Activated CD8-positive, alpha-beta memory T cell treated with anti-CD3 and anti-CD28 coated beads, Interleukin-2, amount 10 ng/mL, durations not matched to agents 7 days and 5 days (primary cell): Measurements from ENCODE around the gene MRGPRG. TPM values are rescaled to one million over a fixed set of nuclear protein-coding genes. Genes with fewer than 3 reads are reported as not detected.

Experiments used
- ATAC-seq: fragments of 150-1000 bp; cut with Tn5 transposase; one replicate; pipeline ENCODE4 v1.10.0; 2021; ENCODE audit warnings: moderate library complexity
- CTCF ChIA-PET: fragments of 350-600 bp; sonication (Branson Sonifier 250); formaldehyde crosslinking; loops from one replicate; lab custom pipeline; 2021; ENCODE audit warnings: antibody characterized with exemption; lab: Charles Lee
- DNase-seq: peaks from one replicate; pipeline ENCODE4 v3.0.0-alpha.2; 2020
- H3K27ac Mint-ChIP-seq: one replicate; pipeline ENCODE4 v1.8.0; 2021; ENCODE audit warnings: mild to moderate bottlenecking, mixed read lengths
- H3K27me3 Mint-ChIP-seq: one replicate; pipeline ENCODE4 v1.8.0; 2021; ENCODE audit warnings: mixed read lengths
- H3K36me3 Mint-ChIP-seq: one replicate; pipeline ENCODE4 v1.8.0; 2021; ENCODE audit warnings: mild to moderate bottlenecking, mixed read lengths
- H3K4me1 Mint-ChIP-seq: one replicate; pipeline ENCODE4 v1.8.0; 2021; ENCODE audit warnings: mixed read lengths
- H3K4me3 Mint-ChIP-seq: one replicate; pipeline ENCODE4 v1.8.0; 2021; ENCODE audit warnings: mild to moderate bottlenecking, moderate library complexity, mixed read lengths
- H3K9me3 Mint-ChIP-seq: one replicate; pipeline ENCODE4 v1.8.0; 2022; ENCODE audit warnings: low read depth, mixed read lengths
- total RNA-seq, 2 experiments: library from RNA; stranded (reverse); gene quantifications; one replicate each; pipeline ENCODE4 v1.2.3, GENCODE V29; 2021

The MRGPRG gene
- total RNA-seq, 2 experiments from 2014 or later: not detected

GRCh38 chr11:3207526-3208189, 11.0 kb downstream of the MRGPRG start:
- CTCF ChIA-PET: no interaction called here
- Mint-ChIP-seq H3K36me3 (no peaks in the 10 kb centered on the region), H3K27me3 (peaks cover 4% of the 10 kb centered on the region), H3K27ac (no peak overlapping the region), H3K4me3 (no peak overlapping the region), H3K9me3 (no peaks in the 10 kb centered on the region), H3K4me1 (no peaks in the 10 kb centered on the region)
- no peak for DNase-seq
- ATAC-seq: no peak

- CTCF ChIA-PET: no interaction called here
- peaks cover 9% of the 10 kb centered on the region for H3K27me3 Mint-ChIP-seq
- H3K9me3 Mint-ChIP-seq: no peaks in the 10 kb centered on the region
- no peak for DNase-seq
- no peak overlapping the region for H3K4me3 Mint-ChIP-seq
- no peaks in the 10 kb centered on the region for H3K4me1 Mint-ChIP-seq
- H3K27ac Mint-ChIP-seq: no peak overlapping the region
- no peak for ATAC-seq
- no peaks in the 10 kb centered on the region for H3K36me3 Mint-ChIP-seq
Observed at GRCh38 chr11:3206922-3207204, 11.8 kb downstream of the MRGPRG start.

GRCh38 chr11:3206156-3206921, 12.3 kb downstream of the MRGPRG start:
- ATAC-seq: no peak
- no peak for DNase-seq
- CTCF ChIA-PET: no interaction called here
- H3K9me3 Mint-ChIP-seq: no peaks in the 10 kb centered on the region
- H3K27me3 Mint-ChIP-seq: peaks cover 6% of the 10 kb centered on the region
- H3K4me3 Mint-ChIP-seq: no peak overlapping the region
- no peaks in the 10 kb centered on the region for H3K4me1 Mint-ChIP-seq
- no peak overlapping the region for H3K27ac Mint-ChIP-seq
- H3K36me3 Mint-ChIP-seq: no peaks in the 10 kb centered on the region

GRCh38 chr11:3205261-3206155, 13.1 kb downstream of the MRGPRG start:
- Mint-ChIP-seq H3K27me3 (peaks cover 6% of the 10 kb centered on the region), H3K4me3 (no peak overlapping the region), H3K9me3 (no peaks in the 10 kb centered on the region), H3K36me3 (no peaks in the 10 kb centered on the region), H3K27ac (no peak overlapping the region), H3K4me1 (no peaks in the 10 kb centered on the region)
- ATAC-seq: no peak
- no peak for DNase-seq
- CTCF ChIA-PET: no interaction called here

GRCh38 chr11:3204141-3205015, 14.2 kb downstream of the MRGPRG start:
- Mint-ChIP-seq H3K4me3 (no peak overlapping the region), H3K9me3 (no peaks in the 10 kb centered on the region), H3K36me3 (no peaks in the 10 kb centered on the region), H3K27me3 (peaks cover 6% of the 10 kb centered on the region), H3K4me1 (no peaks in the 10 kb centered on the region), H3K27ac (no peak overlapping the region)
- CTCF ChIA-PET: no interaction called here
- ATAC-seq (no peak), DNase-seq (no peak)

GRCh38 chr11:3203221-3204043, 15.2 kb downstream of the MRGPRG start:
- Mint-ChIP-seq H3K4me3 (no peak overlapping the region), H3K4me1 (no peaks in the 10 kb centered on the region), H3K36me3 (no peaks in the 10 kb centered on the region), H3K27ac (no peak overlapping the region), H3K27me3 (peaks cover 6% of the 10 kb centered on the region), H3K9me3 (no peaks in the 10 kb centered on the region)
- no peak for DNase-seq
- CTCF ChIA-PET: no interaction called here
- ATAC-seq: no peak

GRCh38 chr11:3202759-3203158, 15.9 kb downstream of the MRGPRG start:
- H3K4me1 Mint-ChIP-seq: no peaks in the 10 kb centered on the region
- H3K36me3 Mint-ChIP-seq: no peaks in the 10 kb centered on the region
- H3K27me3 Mint-ChIP-seq: peaks cover 6% of the 10 kb centered on the region
- H3K27ac Mint-ChIP-seq: no peak overlapping the region
- CTCF ChIA-PET: no interaction called here
- H3K9me3 Mint-ChIP-seq: no peaks in the 10 kb centered on the region
- H3K4me3 Mint-ChIP-seq: no peak overlapping the region
- ATAC-seq (no peak), DNase-seq (no peak)

GRCh38 chr11:3202305-3202704, 16.3 kb downstream of the MRGPRG start:
- H3K27ac Mint-ChIP-seq: no peak overlapping the region
- DNase-seq (no peak), ATAC-seq (no peak)
- no peaks in the 10 kb centered on the region for H3K9me3 Mint-ChIP-seq
- CTCF ChIA-PET: no interaction called here
- no peaks in the 10 kb centered on the region for H3K4me1 Mint-ChIP-seq
- H3K4me3 Mint-ChIP-seq: no peak overlapping the region
- peaks cover 6% of the 10 kb centered on the region for H3K27me3 Mint-ChIP-seq
- H3K36me3 Mint-ChIP-seq: no peaks in the 10 kb centered on the region

- Mint-ChIP-seq H3K27ac (no peak overlapping the region), H3K4me3 (no peak overlapping the region), H3K27me3 (peaks cover 6% of the 10 kb centered on the region), H3K4me1 (no peaks in the 10 kb centered on the region), H3K36me3 (no peaks in the 10 kb centered on the region), H3K9me3 (no peaks in the 10 kb centered on the region)
- DNase-seq (no peak), ATAC-seq (no peak)
- CTCF ChIA-PET: no interaction called here
Observed at GRCh38 chr11:3201677-3202181, 16.9 kb downstream of the MRGPRG start.

- CTCF ChIA-PET: no interaction called here
- H3K9me3 Mint-ChIP-seq: no peaks in the 10 kb centered on the region
- DNase-seq (no peak), ATAC-seq (no peak)
- no peaks in the 10 kb centered on the region for H3K36me3 Mint-ChIP-seq
- no peaks in the 10 kb centered on the region for H3K4me1 Mint-ChIP-seq
- H3K27me3 Mint-ChIP-seq: peaks cover 6% of the 10 kb centered on the region
- H3K27ac Mint-ChIP-seq: no peak overlapping the region
- H3K4me3 Mint-ChIP-seq: no peak overlapping the region
Observed at GRCh38 chr11:3201112-3201581, 17.5 kb downstream of the MRGPRG start.

GRCh38 chr11:3200388-3201111, 18.1 kb downstream of the MRGPRG start:
- H3K4me3 Mint-ChIP-seq: no peak overlapping the region
- CTCF ChIA-PET: no interaction called here
- H3K27ac Mint-ChIP-seq: no peak overlapping the region
- no peak for DNase-seq
- H3K36me3 Mint-ChIP-seq: no peaks in the 10 kb centered on the region
- H3K9me3 Mint-ChIP-seq: no peaks in the 10 kb centered on the region
- peaks cover 6% of the 10 kb centered on the region for H3K27me3 Mint-ChIP-seq
- no peaks in the 10 kb centered on the region for H3K4me1 Mint-ChIP-seq
- ATAC-seq: no peak
